CD14-positive monocyte (primary cell): ENCODE results near the gene ANKIB1. TPM values are rescaled to one million over a fixed set of nuclear protein-coding genes. Genes with fewer than 3 reads are reported as not detected.

Experiments
- DNase-seq, 3 donors: peaks; one replicate each; pipeline ENCODE4 v3.0.0-alpha.2; 2011 to 2022
- H2AFZ ChIP-seq: 2 replicates; pipeline ENCODE4 v1.6.0; 2012; ENCODE audit warnings: mild to moderate bottlenecking, low read depth, low read length, inconsistent platforms; ENCODE audit not compliant: insufficient read depth, poor library complexity, severe bottlenecking
- H3K27ac ChIP-seq, 2 donors: 1 replicate in 1 of 2; 2 replicates in 1 of 2; pipeline ENCODE4 v1.5.1; 2012 to 2013; ENCODE audit warnings: low read length in 2 of 2, control low read depth in 1 of 2, inconsistent platforms in 1 of 2, low read depth in 1 of 2, mild to moderate bottlenecking in 1 of 2
- H3K27me3 ChIP-seq, 2 donors: one replicate each; pipeline versions ENCODE4 v1.6.0 to v1.6.1; 2011 to 2013; ENCODE audit warnings: low read length in 2 of 2; ENCODE audit not compliant: control insufficient read depth in 2 of 2, insufficient read depth in 2 of 2
- H3K36me3 ChIP-seq, 2 donors: replicated peaks in 1 of 2; 1 replicate in 1 of 2; 2 replicates in 1 of 2; pipeline versions ENCODE4 v1.5.1 to v1.6.1; 2012 to 2013; ENCODE audit warnings: low read length in 2 of 2, control low read depth in 1 of 2, inconsistent platforms in 1 of 2, mild to moderate bottlenecking in 1 of 2; ENCODE audit not compliant: insufficient read depth in 2 of 2, control insufficient read depth in 1 of 2
- H3K4me1 ChIP-seq, 2 donors: 1 replicate in 1 of 2; 2 replicates in 1 of 2; pipeline versions ENCODE4 v1.5.1 to v1.6.1; 2012 to 2013; ENCODE audit warnings: low read length in 2 of 2, control low read depth in 1 of 2, inconsistent platforms in 1 of 2, mild to moderate bottlenecking in 1 of 2, moderate library complexity in 1 of 2; ENCODE audit not compliant: insufficient read depth in 2 of 2, control insufficient read depth in 1 of 2
- H3K4me2 ChIP-seq: replicated peaks from 2 replicates; pipeline ENCODE3; 2012; ENCODE audit warnings: low read length, moderate library complexity, mild to moderate bottlenecking; ENCODE audit not compliant: poor library complexity, severe bottlenecking; ENCODE audit errors: extremely low read depth
- H3K4me3 ChIP-seq, 3 experiments: fragments of 200-600 bp in 1 of 3; sonication (generic) in 1 of 3; replicated peaks in 1 of 3; 1 replicate in 2 of 3; 2 replicates in 1 of 3; pipeline ENCODE4 v1.5.1; 2011 to 2013; ENCODE audit warnings: low read length in 3 of 3, mild to moderate bottlenecking in 3 of 3, control low read depth in 2 of 3, low read depth in 2 of 3, inconsistent platforms in 1 of 3, moderate library complexity in 1 of 3
- H3K79me2 ChIP-seq: 2 replicates; pipeline ENCODE4 v1.6.0; 2012; ENCODE audit warnings: mild to moderate bottlenecking, control low read depth, inconsistent platforms, low read length, moderate library complexity; ENCODE audit not compliant: insufficient read depth
- H3K9ac ChIP-seq: 2 replicates; pipeline ENCODE4 v1.6.0; 2017; ENCODE audit warnings: low read length, mild to moderate bottlenecking; ENCODE audit not compliant: insufficient read depth, poor library complexity, severe bottlenecking
- H3K9me3 ChIP-seq, 2 donors: replicated peaks in 1 of 2; 1 replicate in 1 of 2; 2 replicates in 1 of 2; pipeline versions ENCODE4 v1.5.1 to v1.6.1; 2012 to 2013; ENCODE audit warnings: low read length in 2 of 2, control low read depth in 1 of 2; ENCODE audit not compliant: control insufficient read depth in 1 of 2, insufficient read depth in 1 of 2
- H4K20me1 ChIP-seq: 2 replicates; pipeline ENCODE4 v1.6.0; 2012; ENCODE audit warnings: mild to moderate bottlenecking, low read length, control low read depth, moderate library complexity; ENCODE audit not compliant: insufficient read depth
- H3K27ac Mint-ChIP-seq, 7 donors: one replicate each; pipeline ENCODE4 v1.8.0; 2020; ENCODE audit warnings: mild to moderate bottlenecking in 7 of 7, mixed read lengths in 7 of 7, moderate library complexity in 6 of 7, inconsistent platforms in 2 of 7
- H3K27me3 Mint-ChIP-seq, 3 donors: one replicate each; pipeline ENCODE4 v1.8.0; 2021 to 2022; ENCODE audit warnings: low read depth in 3 of 3, mild to moderate bottlenecking in 3 of 3, mixed read lengths in 3 of 3, moderate library complexity in 3 of 3, inconsistent platforms in 1 of 3
- H3K36me3 Mint-ChIP-seq, 2 donors: one replicate each; pipeline ENCODE4 v1.8.0; 2020; ENCODE audit warnings: mixed read lengths in 2 of 2, inconsistent platforms in 1 of 2, mild to moderate bottlenecking in 1 of 2
- H3K4me1 Mint-ChIP-seq: one replicate; pipeline ENCODE4 v1.8.0; 2020; ENCODE audit warnings: mild to moderate bottlenecking, mixed read lengths
- H3K4me3 Mint-ChIP-seq, 2 donors: one replicate each; pipeline ENCODE4 v1.8.0; 2020; ENCODE audit warnings: mild to moderate bottlenecking in 2 of 2, mixed read lengths in 2 of 2, moderate library complexity in 1 of 2
- H3K9me3 Mint-ChIP-seq, 7 donors: one replicate each; pipeline ENCODE4 v1.8.0; 2020 to 2022; ENCODE audit warnings: mixed read lengths in 7 of 7, mild to moderate bottlenecking in 6 of 7, moderate library complexity in 6 of 7, inconsistent platforms in 2 of 7
- WGBS: methylation state at CpG from one replicate; pipeline ENCODE4 v1.1.5; 2013; ENCODE audit warnings: missing lambda C conversion rate; ENCODE audit not compliant: insufficient coverage; 5-methylcytosine and 5-hydroxymethylcytosine counted together
- intact Hi-C, 2 donors: fragments of 100-400 bp; cut with micrococcal nuclease; formaldehyde crosslinking; loops; one replicate each; pipeline versions ENCODE4 v1.15.0 to v1.15.1; 2023
- polyA plus RNA-seq, 3 donors: library from polyadenylated mRNA; depleted of rRNA in 1 of 3; unstranded in 2 of 3; stranded (reverse) in 1 of 3; fragments of 300-500 nt in 2 of 3; fragments of >200 nt in 1 of 3; fragmentation: Illumina TruSeq in 2 of 3; gene quantifications; 1 replicate in 2 of 3; 2 replicates in 1 of 3; pipeline ENCODE4 v1.2.3, GENCODE V29; 2012 to 2021
- TF ChIP-seq, protein P1 (sequence below): fragments of 200-600 bp; IDR thresholded peaks from one replicate; pipeline ENCODE4 v1.8.0; 2022; ENCODE audit warnings: antibody characterized with exemption, mild to moderate bottlenecking

ANKIB1 gene
- polyA plus RNA-seq, 3 donors, result 4.8 to 16.8 (median 5.7) TPM

- no peaks in the 10 kb centered on the region for H3K4me1 Mint-ChIP-seq
Observed at GRCh38 chr7:92368741-92369140, 123.0 kb downstream of the ANKIB1 start.

GRCh38 chr7:92375013-92375412 lies 129.2 kb downstream of the ANKIB1 start:
- H3K4me1 Mint-ChIP-seq, result peaks cover 10% of the 10 kb centered on the region

More at GRCh38 chr7:92368741-92369140, 123.0 kb downstream of the ANKIB1 start:
- Mint-ChIP-seq H3K27ac (no peak overlapping the region), H3K27me3 (no peaks in the 10 kb centered on the region), H3K4me3 (no peak overlapping the region), H3K36me3 (peaks cover 27 to 35% of the 10 kb centered on the region in 2 donors), H3K9me3 (no peaks in the 10 kb centered on the region)
- H3K9me3 ChIP-seq, result no peaks in the 10 kb centered on the region
- no peak overlapping the region for H2AFZ ChIP-seq
- no peaks in the 10 kb centered on the region for H3K79me2 ChIP-seq
- no peaks in the 10 kb centered on the region for H3K27me3 ChIP-seq
- H3K4me3 ChIP-seq, result no peak overlapping the region
- no CpG with 5 or more reads among the region's 1 CpG for WGBS
- no peaks in the 10 kb centered on the region for H4K20me1 ChIP-seq
- H3K36me3 ChIP-seq, result peaks cover 10 to 41% of the 10 kb centered on the region in 2 donors
- H3K4me1 ChIP-seq, result no peaks in the 10 kb centered on the region
- H3K4me2 ChIP-seq, result no peak overlapping the region
- H3K9ac ChIP-seq, result no peak overlapping the region
- no peak for DNase-seq
- H3K27ac ChIP-seq, result no peak overlapping the region
- intact Hi-C loops, result no loop called here
- TF ChIP-seq, protein P1, sequence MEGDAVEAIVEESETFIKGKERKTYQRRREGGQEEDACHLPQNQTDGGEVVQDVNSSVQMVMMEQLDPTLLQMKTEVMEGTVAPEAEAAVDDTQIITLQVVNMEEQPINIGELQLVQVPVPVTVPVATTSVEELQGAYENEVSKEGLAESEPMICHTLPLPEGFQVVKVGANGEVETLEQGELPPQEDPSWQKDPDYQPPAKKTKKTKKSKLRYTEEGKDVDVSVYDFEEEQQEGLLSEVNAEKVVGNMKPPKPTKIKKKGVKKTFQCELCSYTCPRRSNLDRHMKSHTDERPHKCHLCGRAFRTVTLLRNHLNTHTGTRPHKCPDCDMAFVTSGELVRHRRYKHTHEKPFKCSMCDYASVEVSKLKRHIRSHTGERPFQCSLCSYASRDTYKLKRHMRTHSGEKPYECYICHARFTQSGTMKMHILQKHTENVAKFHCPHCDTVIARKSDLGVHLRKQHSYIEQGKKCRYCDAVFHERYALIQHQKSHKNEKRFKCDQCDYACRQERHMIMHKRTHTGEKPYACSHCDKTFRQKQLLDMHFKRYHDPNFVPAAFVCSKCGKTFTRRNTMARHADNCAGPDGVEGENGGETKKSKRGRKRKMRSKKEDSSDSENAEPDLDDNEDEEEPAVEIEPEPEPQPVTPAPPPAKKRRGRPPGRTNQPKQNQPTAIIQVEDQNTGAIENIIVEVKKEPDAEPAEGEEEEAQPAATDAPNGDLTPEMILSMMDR, result no peak

More at GRCh38 chr7:92375013-92375412, 129.2 kb downstream of the ANKIB1 start:
- peaks cover 25 to 26% of the 10 kb centered on the region in 2 donors for H3K36me3 Mint-ChIP-seq
- Histone ChIP-seq H4K20me1 (no peaks in the 10 kb centered on the region), H3K79me2 (no peaks in the 10 kb centered on the region), H3K27ac (no peak overlapping the region), H3K4me2 (no peak overlapping the region), H3K4me3 (no peak overlapping the region), H3K9ac (no peak overlapping the region), H3K9me3 (no peaks in the 10 kb centered on the region), H2AFZ (no peak overlapping the region), H3K36me3 (peaks cover 8 to 32% of the 10 kb centered on the region in 2 donors), H3K4me1 (peaks cover 0 to 9% of the 10 kb centered on the region in 2 donors), H3K27me3 (no peaks in the 10 kb centered on the region)
- no peak for DNase-seq
- H3K4me3 Mint-ChIP-seq, result no peak overlapping the region
- TF ChIP-seq, protein P1, result no peak
- no peaks in the 10 kb centered on the region for H3K27me3 Mint-ChIP-seq
- H3K9me3 Mint-ChIP-seq, result peaks cover 0 to 2% (median 1%) of the 10 kb centered on the region in 7 donors
- intact Hi-C loops, result no loop called here
- H3K27ac Mint-ChIP-seq, result no peak overlapping the region
